SU-DHL-6 (cell line): ENCODE data around the gene SIL1.

Source experiments
- H2AFZ ChIP-seq: fragments of 200-600 bp; sonication (generic); 2 replicates; pipeline ENCODE4 v1.6.1; 2014; ENCODE audit warnings: low read depth, mild to moderate bottlenecking, moderate library complexity, mixed read lengths, antibody characterized with exemption, low read length; ENCODE audit not compliant: severe bottlenecking
- H3F3A ChIP-seq: fragments of 200-600 bp; shearing (Covaris generic); 2 replicates; pipeline ENCODE4 v1.6.0; 2016; ENCODE audit warnings: antibody characterized with exemption, mild to moderate bottlenecking; ENCODE audit not compliant: insufficient read depth
- H3K27ac ChIP-seq: fragments of 200-600 bp; sonication (generic); 2 replicates; pipeline ENCODE4 v1.5.1; 2016; ENCODE audit warnings: low read depth, mild to moderate bottlenecking, low read length, moderate library complexity, mixed read lengths
- H3K27me3 ChIP-seq: fragments of 200-600 bp; sonication (generic), shearing (Covaris generic); 2 replicates; pipeline ENCODE4 v1.6.0; 2014; ENCODE audit warnings: mild to moderate bottlenecking, low read length
- H3K36me3 ChIP-seq: fragments of 200-600 bp; sonication (generic); 2 replicates; pipeline ENCODE4 v1.6.1; 2014; ENCODE audit warnings: mild to moderate bottlenecking, low read length, mixed read lengths
- H3K4me2 ChIP-seq: fragments of 300-600, 200-600 bp; shearing (Covaris generic), sonication (generic); 2 replicates; pipeline ENCODE4 v1.6.0; 2014; ENCODE audit warnings: low read length, low read depth, mild to moderate bottlenecking; ENCODE audit not compliant: poor library complexity, severe bottlenecking
- H3K4me3 ChIP-seq: fragments of 200-600 bp; sonication (generic); 2 replicates; pipeline ENCODE4 v1.5.1; 2014; ENCODE audit warnings: antibody characterized with exemption, low read length, mild to moderate bottlenecking, mixed read lengths; ENCODE audit not compliant: insufficient read depth, poor library complexity, severe bottlenecking
- H3K79me2 ChIP-seq: fragments of 200-600 bp; sonication (generic); 2 replicates; pipeline ENCODE4 v1.6.1; 2014; ENCODE audit warnings: mild to moderate bottlenecking, low read length, moderate library complexity; ENCODE audit not compliant: insufficient read depth
- H3K9ac ChIP-seq: fragments of 200-600 bp; sonication (generic); 2 replicates; pipeline ENCODE4 v1.7.0; 2014; ENCODE audit warnings: mild to moderate bottlenecking, low read length
- H3K9me2 ChIP-seq: fragments of 200-600 bp; sonication (generic); replicated peaks from 2 replicates; pipeline ENCODE4 v1.6.1; 2014; ENCODE audit warnings: low read length; ENCODE audit not compliant: insufficient read depth
- H3K9me3 ChIP-seq: fragments of 200-600 bp; sonication (generic); 2 replicates; pipeline ENCODE4 v1.6.1; 2014; ENCODE audit warnings: low read length, mixed read lengths; ENCODE audit not compliant: insufficient read depth
- H4K20me1 ChIP-seq: fragments of 200-600 bp; sonication (generic); 2 replicates; pipeline ENCODE4 v1.6.1; 2014; ENCODE audit warnings: low read depth, mild to moderate bottlenecking, antibody characterized with exemption, low read length, moderate library complexity, mixed read lengths
- EZH2phosphoT487 ChIP-seq: fragments of 200-600 bp; sonication (generic), shearing (Covaris generic); conservative IDR thresholded peaks from 2 replicates; pipeline ENCODE4 v1.6.1; 2018; ENCODE audit warnings: mild to moderate bottlenecking, antibody characterized with exemption, low read length, moderate library complexity, mixed read lengths
- TF ChIP-seq, protein P1 (sequence below): fragments of 200-600 bp; sonication (generic); IDR thresholded peaks from one replicate; pipeline ENCODE4 v1.5.1; 2017; ENCODE audit warnings: antibody characterized with exemption, mild to moderate bottlenecking, low read length, moderate library complexity; ENCODE audit not compliant: insufficient read depth, poor library complexity, severe bottlenecking

SIL1 gene

DNA sequence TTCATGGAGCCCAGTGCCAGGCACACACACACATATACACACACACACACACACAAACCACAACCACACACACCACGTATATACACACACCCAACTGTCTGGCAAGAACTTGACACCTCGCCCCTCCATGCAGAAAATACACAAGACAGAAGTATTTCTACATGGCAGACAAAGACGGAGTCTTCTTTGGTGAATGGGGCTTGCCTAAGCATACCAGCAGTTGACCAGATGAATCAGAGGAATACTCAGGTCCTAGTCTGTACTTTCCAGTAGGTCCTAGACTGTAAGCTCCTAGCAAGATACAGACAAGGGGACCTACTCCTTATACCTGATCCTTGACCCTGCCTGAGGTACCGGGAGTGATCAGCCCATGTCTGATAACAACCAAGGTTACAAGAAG is 60.1 kb downstream of the SIL1 start:
- H3K27ac ChIP-seq = no peak overlapping the region
- no peak overlapping the region for H3K4me3 ChIP-seq
- no peak overlapping the region for H3K4me2 ChIP-seq
- TF ChIP-seq EZH2phosphoT487 = no peak
- TF ChIP-seq, protein P1, sequence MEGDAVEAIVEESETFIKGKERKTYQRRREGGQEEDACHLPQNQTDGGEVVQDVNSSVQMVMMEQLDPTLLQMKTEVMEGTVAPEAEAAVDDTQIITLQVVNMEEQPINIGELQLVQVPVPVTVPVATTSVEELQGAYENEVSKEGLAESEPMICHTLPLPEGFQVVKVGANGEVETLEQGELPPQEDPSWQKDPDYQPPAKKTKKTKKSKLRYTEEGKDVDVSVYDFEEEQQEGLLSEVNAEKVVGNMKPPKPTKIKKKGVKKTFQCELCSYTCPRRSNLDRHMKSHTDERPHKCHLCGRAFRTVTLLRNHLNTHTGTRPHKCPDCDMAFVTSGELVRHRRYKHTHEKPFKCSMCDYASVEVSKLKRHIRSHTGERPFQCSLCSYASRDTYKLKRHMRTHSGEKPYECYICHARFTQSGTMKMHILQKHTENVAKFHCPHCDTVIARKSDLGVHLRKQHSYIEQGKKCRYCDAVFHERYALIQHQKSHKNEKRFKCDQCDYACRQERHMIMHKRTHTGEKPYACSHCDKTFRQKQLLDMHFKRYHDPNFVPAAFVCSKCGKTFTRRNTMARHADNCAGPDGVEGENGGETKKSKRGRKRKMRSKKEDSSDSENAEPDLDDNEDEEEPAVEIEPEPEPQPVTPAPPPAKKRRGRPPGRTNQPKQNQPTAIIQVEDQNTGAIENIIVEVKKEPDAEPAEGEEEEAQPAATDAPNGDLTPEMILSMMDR = no peak
- no peaks in the 10 kb centered on the region for H3K27me3 ChIP-seq
- H2AFZ ChIP-seq = no peak overlapping the region
- no peaks in the 10 kb centered on the region for H3K9me3 ChIP-seq
- H3K36me3 ChIP-seq = no peaks in the 10 kb centered on the region
- no peaks in the 10 kb centered on the region; the same call in 1 of the 2 replicates for H4K20me1 ChIP-seq
- H3K79me2 ChIP-seq = no peaks in the 10 kb centered on the region
- no peaks in the 10 kb centered on the region for H3K9me2 ChIP-seq
- no peak overlapping the region for H3K9ac ChIP-seq
- no peaks in the 10 kb centered on the region for H3F3A ChIP-seq

DNA sequence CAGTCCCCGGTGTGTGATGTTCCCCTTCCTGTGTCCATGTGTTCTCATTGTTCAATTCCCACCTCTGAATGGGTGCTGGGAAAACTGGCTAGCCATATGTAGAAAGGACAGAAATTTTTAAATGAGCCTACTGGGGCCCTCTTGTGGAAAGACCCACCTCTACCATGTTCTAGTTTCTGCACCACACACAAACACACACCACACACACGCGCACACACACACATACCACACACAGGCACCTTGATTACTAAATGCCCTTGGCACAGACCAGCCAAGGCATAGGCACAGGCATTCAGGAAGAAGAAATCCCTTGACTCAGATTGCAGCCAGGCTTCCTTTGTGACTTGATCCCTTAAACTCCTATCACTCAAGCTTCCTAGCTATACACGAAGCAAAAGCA is 60.5 kb downstream of the SIL1 start:
- H3K27me3 ChIP-seq = no peaks in the 10 kb centered on the region
- H3F3A ChIP-seq = no peaks in the 10 kb centered on the region
- TF ChIP-seq, protein P1 = no peak
- TF ChIP-seq EZH2phosphoT487 = no peak
- H2AFZ ChIP-seq = no peak overlapping the region
- no peak overlapping the region for H3K4me2 ChIP-seq
- H3K9ac ChIP-seq = no peak overlapping the region
- no peaks in the 10 kb centered on the region; the same call in 1 of the 2 replicates for H4K20me1 ChIP-seq
- no peak overlapping the region for H3K4me3 ChIP-seq
- H3K79me2 ChIP-seq = no peaks in the 10 kb centered on the region
- H3K36me3 ChIP-seq = no peaks in the 10 kb centered on the region
- no peak overlapping the region for H3K27ac ChIP-seq
- H3K9me3 ChIP-seq = no peaks in the 10 kb centered on the region
- no peaks in the 10 kb centered on the region for H3K9me2 ChIP-seq

DNA sequence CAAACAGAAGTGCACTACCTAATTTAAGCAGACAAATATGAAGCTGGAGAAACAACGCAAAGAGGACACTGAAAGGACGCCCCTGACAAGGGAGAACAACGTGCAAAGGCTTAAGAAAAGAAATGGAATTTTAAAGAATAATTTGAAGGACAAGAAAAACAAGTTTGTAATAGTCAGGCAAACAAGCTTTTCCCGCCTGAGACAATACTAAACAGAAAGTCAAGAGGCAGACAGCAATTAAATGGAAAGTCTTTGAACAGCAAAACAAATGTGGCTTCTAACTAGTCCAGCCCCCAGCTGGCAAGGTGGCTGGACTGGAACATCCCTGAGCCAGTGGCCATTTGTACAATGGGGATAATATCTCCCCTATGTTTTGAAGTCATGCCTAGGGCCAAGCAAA is 63.3 kb downstream of the SIL1 start:
- H3K9ac ChIP-seq = no peak overlapping the region
- H3K27me3 ChIP-seq = no peaks in the 10 kb centered on the region
- no peaks in the 10 kb centered on the region for H3K36me3 ChIP-seq
- H3K4me2 ChIP-seq = no peak overlapping the region
- no peaks in the 10 kb centered on the region for H3K79me2 ChIP-seq
- no peaks in the 10 kb centered on the region for H3K9me2 ChIP-seq
- H4K20me1 ChIP-seq = no peaks in the 10 kb centered on the region
- TF ChIP-seq, protein P1 = no peak
- TF ChIP-seq EZH2phosphoT487 = no peak
- H3K4me3 ChIP-seq = no peak overlapping the region
- H3F3A ChIP-seq = no peaks in the 10 kb centered on the region
- H3K9me3 ChIP-seq = no peaks in the 10 kb centered on the region
- H2AFZ ChIP-seq = no peak overlapping the region
- H3K27ac ChIP-seq = no peak overlapping the region

GRCh38 chr5:139133282-139133681 is 64.9 kb downstream of the SIL1 start:
- H3K9me2 ChIP-seq = no peaks in the 10 kb centered on the region
- no peaks in the 10 kb centered on the region for H3K27me3 ChIP-seq
- no peaks in the 10 kb centered on the region for H3F3A ChIP-seq
- no peak overlapping the region for H3K9ac ChIP-seq
- no peak overlapping the region for H2AFZ ChIP-seq
- H3K4me3 ChIP-seq = no peak overlapping the region
- no peaks in the 10 kb centered on the region for H4K20me1 ChIP-seq
- H3K4me2 ChIP-seq = no peak overlapping the region
- H3K36me3 ChIP-seq = no peaks in the 10 kb centered on the region
- H3K79me2 ChIP-seq = no peaks in the 10 kb centered on the region
- no peaks in the 10 kb centered on the region for H3K9me3 ChIP-seq
- no peak overlapping the region for H3K27ac ChIP-seq
- TF ChIP-seq, protein P1 = no peak
- TF ChIP-seq EZH2phosphoT487 = no peak
